A673 (cell line): ENCODE data around the gene NRXN3. TPM values are rescaled to one million over a fixed set of nuclear protein-coding genes. Genes with fewer than 3 reads are reported as not detected.

Experiments used
- BruUV-seq: library from RNA; stranded (reverse); fragments of 400-500 nt; replicated peaks from 2 replicates; lab custom pipeline; 2021; lab: Mats Ljungman, UMichigan
- CTCF ChIA-PET: fragments of 300-600 bp; sonication (Branson Sonifier 250); formaldehyde crosslinking; loops from one replicate; lab custom pipeline; 2022; ENCODE audit warnings: antibody characterized with exemption; lab: Charles Lee
- POLR2A ChIA-PET: fragments of 300-600 bp; sonication (Branson Sonifier 250); formaldehyde crosslinking; loops from one replicate; lab custom pipeline; 2022; ENCODE audit warnings: antibody characterized with exemption; ENCODE audit not compliant: low non-redundant PET; lab: Charles Lee
- DNase-seq: peaks from one replicate; pipeline ENCODE4 v3.0.0-alpha.2; 2015; ENCODE audit warnings: low spot score
- H3K27ac ChIP-seq: fragments of 200-600 bp; sonication (generic); 2 replicates; pipeline ENCODE4 v1.5.1; 2016; ENCODE audit warnings: mixed run types, low read depth, mild to moderate bottlenecking, mixed read lengths, antibody characterized with exemption, low read length; ENCODE audit not compliant: poor library complexity, severe bottlenecking
- H3K27me3 ChIP-seq: fragments of 200-600 bp; sonication (generic); replicated peaks from 2 replicates; pipeline ENCODE4 v1.6.1; 2017; ENCODE audit warnings: mixed run types, low read depth, mild to moderate bottlenecking, mixed read lengths, antibody characterized with exemption, low read length; ENCODE audit not compliant: insufficient read depth, poor library complexity
- H3K36me3 ChIP-seq: fragments of 200-600 bp; sonication (generic); 2 replicates; pipeline ENCODE4 v1.6.1; 2016; ENCODE audit warnings: mixed run types, mild to moderate bottlenecking, mixed read lengths, antibody characterized with exemption, low read length; ENCODE audit not compliant: insufficient read depth, poor library complexity, severe bottlenecking
- H3K4me1 ChIP-seq: fragments of 200-600 bp; sonication (generic); 2 replicates; pipeline ENCODE4 v1.6.1; 2017; ENCODE audit warnings: mixed run types, mild to moderate bottlenecking, mixed read lengths, antibody characterized with exemption, low read length; ENCODE audit not compliant: insufficient read depth, poor library complexity, severe bottlenecking
- H3K4me3 ChIP-seq: fragments of 200-600 bp; sonication (generic); 2 replicates; pipeline ENCODE4 v1.5.1; 2016; ENCODE audit warnings: low read depth, mixed run types, mild to moderate bottlenecking, mixed read lengths, low read length; ENCODE audit not compliant: poor library complexity, severe bottlenecking
- H3K9me3 ChIP-seq: fragments of 200-600 bp; sonication (generic); 2 replicates; pipeline ENCODE4 v1.6.1; 2016; ENCODE audit warnings: mixed run types, low read depth, mild to moderate bottlenecking, mixed read lengths, antibody characterized with exemption, low read length; ENCODE audit not compliant: poor library complexity, severe bottlenecking
- EZH2 ChIP-seq: fragments of 200-600 bp; sonication (generic); IDR thresholded peaks from 2 replicates; pipeline ENCODE4 v1.6.1; 2017; ENCODE audit warnings: borderline replicate concordance, low read depth, mild to moderate bottlenecking, mixed read lengths, antibody characterized with exemption, low read length; ENCODE audit not compliant: poor library complexity, severe bottlenecking
- intact Hi-C: fragments of 100-400 bp; cut with micrococcal nuclease; formaldehyde crosslinking; loops from one replicate; pipeline ENCODE4 v1.10.0; 2022; ENCODE audit not compliant: unreplicated experiment
- total RNA-seq: library from RNA; stranded (reverse); gene quantifications from 2 replicates; pipeline ENCODE4 v1.2.3, GENCODE V29; 2021
- TF ChIP-seq, protein P1 (sequence below): fragments of 300-800, 200-600 bp; sonication (generic); conservative IDR thresholded peaks from 2 replicates; pipeline ENCODE4 v1.5.1; 2017; ENCODE audit warnings: low read depth, mild to moderate bottlenecking, antibody characterized with exemption, low read length, moderate library complexity, mixed read lengths

Gene NRXN3
- total RNA-seq, 1 experiment from 2014 or later: 0.21 TPM

DNA sequence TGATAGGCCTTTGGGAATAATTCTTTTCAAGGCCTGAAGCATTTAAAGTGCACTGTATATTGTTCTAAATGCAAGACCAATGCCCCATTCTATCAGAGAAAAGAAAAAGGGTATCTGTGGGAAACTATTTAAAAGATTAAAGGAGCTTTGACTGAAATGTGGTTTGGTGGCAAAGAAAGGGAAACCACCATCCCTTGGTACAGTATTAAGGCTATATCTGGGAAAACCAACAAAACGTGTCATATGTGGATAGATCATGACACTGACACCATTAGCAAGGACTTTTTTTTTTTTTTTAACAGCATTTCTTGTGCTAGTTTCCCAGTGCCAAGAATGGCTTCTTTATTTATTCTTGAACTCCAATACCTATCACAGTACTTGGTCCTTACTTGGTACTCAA is 1150.4 kb downstream of the NRXN3 start:
- no peak overlapping the region for H3K4me3 ChIP-seq
- no peaks in the 10 kb centered on the region for H3K9me3 ChIP-seq
- BruUV-seq: no TSS peak
- POLR2A ChIA-PET: no interaction called here
- no peak for DNase-seq
- no peaks in the 10 kb centered on the region for H3K36me3 ChIP-seq
- TF ChIP-seq, protein P1, sequence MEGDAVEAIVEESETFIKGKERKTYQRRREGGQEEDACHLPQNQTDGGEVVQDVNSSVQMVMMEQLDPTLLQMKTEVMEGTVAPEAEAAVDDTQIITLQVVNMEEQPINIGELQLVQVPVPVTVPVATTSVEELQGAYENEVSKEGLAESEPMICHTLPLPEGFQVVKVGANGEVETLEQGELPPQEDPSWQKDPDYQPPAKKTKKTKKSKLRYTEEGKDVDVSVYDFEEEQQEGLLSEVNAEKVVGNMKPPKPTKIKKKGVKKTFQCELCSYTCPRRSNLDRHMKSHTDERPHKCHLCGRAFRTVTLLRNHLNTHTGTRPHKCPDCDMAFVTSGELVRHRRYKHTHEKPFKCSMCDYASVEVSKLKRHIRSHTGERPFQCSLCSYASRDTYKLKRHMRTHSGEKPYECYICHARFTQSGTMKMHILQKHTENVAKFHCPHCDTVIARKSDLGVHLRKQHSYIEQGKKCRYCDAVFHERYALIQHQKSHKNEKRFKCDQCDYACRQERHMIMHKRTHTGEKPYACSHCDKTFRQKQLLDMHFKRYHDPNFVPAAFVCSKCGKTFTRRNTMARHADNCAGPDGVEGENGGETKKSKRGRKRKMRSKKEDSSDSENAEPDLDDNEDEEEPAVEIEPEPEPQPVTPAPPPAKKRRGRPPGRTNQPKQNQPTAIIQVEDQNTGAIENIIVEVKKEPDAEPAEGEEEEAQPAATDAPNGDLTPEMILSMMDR: no peak
- intact Hi-C loops: no loop called here
- no peaks in the 10 kb centered on the region for H3K27me3 ChIP-seq
- H3K27ac ChIP-seq: no peak overlapping the region
- H3K4me1 ChIP-seq: no peaks in the 10 kb centered on the region
- CTCF ChIA-PET: interaction anchor here (0.7 kb wide), 1 partner anchor 79 kb away, joined by 3 read pairs; no protein-coding TSS in a partner anchor

DNA sequence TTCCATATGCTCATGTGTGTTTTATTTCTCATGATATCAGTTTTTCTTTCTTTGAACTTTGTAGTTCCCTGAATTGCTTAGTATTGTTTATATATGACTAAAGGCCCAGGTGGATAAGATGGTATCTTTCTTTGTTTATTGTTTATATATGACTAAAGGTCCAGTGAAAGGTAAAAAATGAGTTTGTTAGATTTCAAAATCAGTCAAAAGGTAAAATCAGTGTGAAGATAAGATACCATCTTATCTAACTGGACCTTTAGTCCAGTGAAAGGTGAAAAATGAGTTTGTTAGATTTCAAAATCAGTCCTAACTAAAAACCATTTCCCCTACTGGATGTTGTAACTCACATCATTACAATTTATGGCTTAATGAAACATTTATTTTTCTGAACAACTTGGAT is 1150.9 kb downstream of the NRXN3 start:
- TF ChIP-seq, protein P1: no peak
- no peak for TF ChIP-seq EZH2
- BruUV-seq: no TSS peak
- DNase-seq: no peak

DNA sequence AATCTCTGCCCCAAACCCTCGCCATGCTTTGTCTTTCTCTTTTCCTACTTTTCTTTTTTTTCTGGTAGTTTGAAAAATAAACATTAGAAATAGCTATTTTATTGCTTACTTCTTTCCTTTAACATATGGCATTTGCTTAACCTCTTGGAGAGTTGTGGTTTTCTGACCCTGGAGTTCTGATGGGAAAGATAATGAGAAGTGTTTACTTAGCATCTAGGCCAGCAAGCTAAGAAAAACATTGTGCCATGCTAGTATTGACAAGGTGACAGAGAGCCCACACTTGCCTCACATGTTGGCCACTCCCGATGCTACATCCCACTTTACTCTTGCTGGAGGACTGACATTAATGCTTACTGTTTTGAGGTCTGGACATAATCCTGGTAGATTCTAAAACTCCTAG is 1154.9 kb downstream of the NRXN3 start:
- no peak overlapping the region for H3K4me3 ChIP-seq
- ChIA-PET CTCF (no interaction called here), POLR2A (no interaction called here)
- intact Hi-C loops: no loop called here
- H3K9me3 ChIP-seq: no peaks in the 10 kb centered on the region
- no peak overlapping the region for H3K27ac ChIP-seq
- no peaks in the 10 kb centered on the region for H3K27me3 ChIP-seq
- no peaks in the 10 kb centered on the region for H3K4me1 ChIP-seq
- TF ChIP-seq, protein P1: no peak
- no peak for TF ChIP-seq EZH2
- no peak for DNase-seq
- no peaks in the 10 kb centered on the region for H3K36me3 ChIP-seq
- no TSS peak for BruUV-seq

More for the DNA sequence above, 1150.9 kb downstream of the NRXN3 start:
- CTCF ChIA-PET: interaction anchor here (0.7 kb wide), 1 partner anchor 78 kb away, joined by 3 read pairs; no protein-coding TSS in a partner anchor
- POLR2A ChIA-PET: no interaction called here
- no peak overlapping the region for H3K27ac ChIP-seq
- H3K4me3 ChIP-seq: no peak overlapping the region
- H3K27me3 ChIP-seq: no peaks in the 10 kb centered on the region
- no peaks in the 10 kb centered on the region for H3K4me1 ChIP-seq
- intact Hi-C loops: no loop called here
- H3K9me3 ChIP-seq: no peaks in the 10 kb centered on the region
- H3K36me3 ChIP-seq: no peaks in the 10 kb centered on the region
